ENCODE results near the gene NSF. TPM values are rescaled to one million over a fixed set of nuclear protein-coding genes. Genes with fewer than 3 reads are reported as not detected.
A peak's percentile ranks its signal among the peaks of the same experiment; 100 is the strongest.

NSF gene
- total RNA-seq, 1 donor from 2014 or later: 47.9 TPM

GRCh38 chr17:46738544-46738943 is 148.1 kb downstream of the NSF start:
- no peak overlapping the region for H3K27ac Mint-ChIP-seq (ENCODE audit: unreplicated experiment)
- H3K36me3 Mint-ChIP-seq (ENCODE audit: low read depth): no peaks in the 10 kb centered on the region
- H3K27me3 Mint-ChIP-seq (ENCODE audit: low read depth): no peaks in the 10 kb centered on the region
- H3K4me1 Mint-ChIP-seq: peaks cover 5% of the 10 kb centered on the region
- H3K4me3 Mint-ChIP-seq: no peak overlapping the region
- no peak for DNase-seq (ENCODE audit: low read depth, low spot score)
- no peaks in the 10 kb centered on the region for H3K9me3 Mint-ChIP-seq
- no peak for TF ChIP-seq CTCF (conservative IDR thresholded peaks at IDR 0.05)

- TF ChIP-seq CTCF (conservative IDR thresholded peaks at IDR 0.05): no peak
- DNase-seq (ENCODE audit: low read depth, low spot score): no peak
- Mint-ChIP-seq H3K27ac (ENCODE audit: unreplicated experiment) (peak overlapping the region; percentile 29), H3K36me3 (ENCODE audit: low read depth) (no peaks in the 10 kb centered on the region), H3K4me1 (peaks cover 9% of the 10 kb centered on the region), H3K4me3 (no peak overlapping the region), H3K9me3 (no peaks in the 10 kb centered on the region), H3K27me3 (ENCODE audit: low read depth) (no peaks in the 10 kb centered on the region)
Observed at GRCh38 chr17:46739982-46740381, 149.5 kb downstream of the NSF start.

- Mint-ChIP-seq H3K4me3 (no peak overlapping the region), H3K27me3 (ENCODE audit: low read depth) (no peaks in the 10 kb centered on the region), H3K36me3 (ENCODE audit: low read depth) (peaks cover 2% of the 10 kb centered on the region), H3K9me3 (no peaks in the 10 kb centered on the region), H3K4me1 (peaks cover 10% of the 10 kb centered on the region), H3K27ac (ENCODE audit: unreplicated experiment) (no peak overlapping the region)
- DNase-seq (ENCODE audit: low read depth, low spot score): no peak
- TF ChIP-seq CTCF (conservative IDR thresholded peaks at IDR 0.05): no peak
Observed at GRCh38 chr17:46741122-46741730, 150.8 kb downstream of the NSF start.

GRCh38 chr17:46742565-46743270 is 152.2 kb downstream of the NSF start:
- H3K4me1 Mint-ChIP-seq: peaks cover 10% of the 10 kb centered on the region
- peaks cover 2% of the 10 kb centered on the region for H3K36me3 Mint-ChIP-seq (ENCODE audit: low read depth)
- no peak for DNase-seq (ENCODE audit: low read depth, low spot score)
- H3K27ac Mint-ChIP-seq (ENCODE audit: unreplicated experiment): no peak overlapping the region
- no peak for TF ChIP-seq CTCF (conservative IDR thresholded peaks at IDR 0.05)
- H3K27me3 Mint-ChIP-seq (ENCODE audit: low read depth): no peaks in the 10 kb centered on the region
- H3K4me3 Mint-ChIP-seq: no peak overlapping the region
- no peaks in the 10 kb centered on the region for H3K9me3 Mint-ChIP-seq

- H3K4me3 Mint-ChIP-seq: no peak overlapping the region
- peaks cover 10% of the 10 kb centered on the region for H3K4me1 Mint-ChIP-seq
- no peaks in the 10 kb centered on the region for H3K9me3 Mint-ChIP-seq
- no peak for DNase-seq (ENCODE audit: low read depth, low spot score)
- peaks cover 2% of the 10 kb centered on the region for H3K36me3 Mint-ChIP-seq (ENCODE audit: low read depth)
- H3K27me3 Mint-ChIP-seq (ENCODE audit: low read depth): no peaks in the 10 kb centered on the region
- TF ChIP-seq CTCF (conservative IDR thresholded peaks at IDR 0.05): no peak
- H3K27ac Mint-ChIP-seq (ENCODE audit: unreplicated experiment): no peak overlapping the region
Observed at GRCh38 chr17:46744441-46744840, 154.0 kb downstream of the NSF start.

Measured in neural crest cell (in vitro differentiated cells).